GM18909 (cell line): ENCODE results near the gene DPCD.

ENCODE experiments used
- ATAC-seq: cut with Tn5 transposase; IDR thresholded peaks from one replicate; pipeline ENCODE4 v1.9.1; 2021; ENCODE audit warnings: mild to moderate bottlenecking; ENCODE audit not compliant: unreplicated experiment, poor library complexity

Gene DPCD

GRCh38 chr10:101566333-101567164, 21.6 kb upstream of the DPCD start:
- no peak for ATAC-seq

- ATAC-seq: no peak
Observed at GRCh38 chr10:101567165-101568006, 20.7 kb upstream of the DPCD start.

- no peak for ATAC-seq
Observed at GRCh38 chr10:101568054-101568745, 19.9 kb upstream of the DPCD start.

- ATAC-seq: no peak
Observed at GRCh38 chr10:101569323-101569621, 18.8 kb upstream of the DPCD start.

GRCh38 chr10:101569622-101570427, 18.3 kb upstream of the DPCD start:
- peak; percentile 56 for ATAC-seq

GRCh38 chr10:101570428-101571270, 17.5 kb upstream of the DPCD start:
- ATAC-seq: no peak

GRCh38 chr10:101571271-101571925, 16.7 kb upstream of the DPCD start:
- ATAC-seq: no peak

GRCh38 chr10:101572126-101572525, 16.0 kb upstream of the DPCD start:
- no peak for ATAC-seq

- no peak for ATAC-seq
Observed at GRCh38 chr10:101572785-101573184, 15.3 kb upstream of the DPCD start.

GRCh38 chr10:101573885-101574753, 14.0 kb upstream of the DPCD start:
- ATAC-seq: no peak

GRCh38 chr10:101575091-101575490, 13.0 kb upstream of the DPCD start:
- ATAC-seq: no peak

GRCh38 chr10:101575580-101576210, 12.4 kb upstream of the DPCD start:
- no peak for ATAC-seq

- no peak for ATAC-seq
Observed at GRCh38 chr10:101576211-101576863, 11.8 kb upstream of the DPCD start.

- ATAC-seq: no peak
Observed at GRCh38 chr10:101577121-101577871, 10.8 kb upstream of the DPCD start.

- ATAC-seq: no peak
Observed at GRCh38 chr10:101578192-101578591, 9.9 kb upstream of the DPCD start.

GRCh38 chr10:101578803-101579515, 9.2 kb upstream of the DPCD start:
- no peak for ATAC-seq
